HuH-7 (cell line): ENCODE data around the gene MAML3.

Experiments
- DNase-seq: peaks from one replicate; pipeline ENCODE4 v3.0.0; 2011; ENCODE audit warnings: low spot score

MAML3 gene

GRCh38 chr4:140156529-140157171, 2.7 kb upstream of the MAML3 start:
- no peak for DNase-seq

DNA sequence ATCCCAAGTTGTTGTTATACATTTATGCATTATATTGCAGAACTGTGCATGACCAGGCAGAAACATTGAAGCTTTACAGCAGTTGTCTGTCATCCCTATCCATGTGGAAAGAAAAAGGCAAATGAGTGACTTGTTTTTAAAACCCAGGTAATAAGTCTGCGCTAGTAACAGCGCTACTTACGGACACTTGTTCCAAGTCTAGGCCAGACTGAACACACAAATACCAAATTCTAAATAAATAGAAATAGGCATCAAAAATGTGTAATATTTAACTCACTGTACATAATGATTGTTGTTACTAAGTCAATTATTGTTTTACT, 548 bp upstream of the MAML3 start:
- DNase-seq: no peak

DNA sequence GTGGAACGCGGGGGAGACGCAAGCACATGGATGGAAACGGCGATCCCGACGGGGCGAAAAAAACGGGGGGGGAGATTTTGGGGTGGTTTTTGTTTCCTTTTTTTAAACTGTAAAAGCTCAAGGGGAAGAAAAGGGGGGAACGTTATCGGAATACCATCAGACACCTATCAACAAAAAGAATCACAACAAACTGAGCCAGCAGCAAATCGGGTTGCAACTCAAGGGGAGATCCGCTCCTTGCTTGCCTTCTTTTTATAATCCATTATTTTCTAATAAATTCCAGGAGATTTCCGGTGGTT, 616 bp downstream of the MAML3 start:
- no peak for DNase-seq

- DNase-seq: peak; percentile 24
These were observed 1.1 kb downstream of the MAML3 start for GRCh38 chr4:140152751-140153418.

DNA sequence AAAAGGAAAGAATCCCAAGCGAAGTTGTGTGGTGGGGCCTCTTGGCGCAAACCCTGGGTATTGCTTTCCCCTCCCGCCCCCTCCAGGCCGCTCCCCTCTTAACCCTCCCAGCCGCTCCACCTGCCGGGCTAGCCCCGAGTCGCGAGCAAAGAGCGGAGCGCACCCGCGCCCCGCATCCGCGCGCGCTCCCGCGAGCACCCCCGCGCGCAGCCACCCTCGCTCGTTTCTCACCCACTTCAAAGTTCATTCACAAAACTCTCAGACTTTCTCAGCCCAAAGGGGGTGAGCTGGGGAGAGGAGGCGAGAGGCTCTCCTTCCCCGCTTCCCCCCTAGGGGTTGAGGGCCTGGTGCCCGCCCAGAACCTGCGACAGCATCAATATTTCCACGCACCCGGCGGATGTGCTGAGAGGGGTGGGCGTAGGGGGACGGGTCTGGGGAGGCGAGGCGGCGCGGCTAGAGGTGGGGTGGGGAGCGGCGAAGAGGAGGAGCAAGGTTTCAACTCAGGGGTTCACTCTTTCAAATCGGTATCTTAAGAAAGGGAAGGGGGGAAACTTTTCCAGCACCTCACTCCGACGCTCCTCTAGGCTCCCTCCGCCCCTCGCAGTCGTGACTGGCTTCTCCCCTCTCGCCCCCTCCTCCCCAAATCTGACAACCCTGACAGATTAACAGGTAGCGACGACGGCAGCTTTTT, 1.8 kb downstream of the MAML3 start:
- DNase-seq: peak; percentile 82

- peak; percentile 97 for DNase-seq
These were observed 2.3 kb downstream of the MAML3 start for GRCh38 chr4:140151699-140152012.

DNA sequence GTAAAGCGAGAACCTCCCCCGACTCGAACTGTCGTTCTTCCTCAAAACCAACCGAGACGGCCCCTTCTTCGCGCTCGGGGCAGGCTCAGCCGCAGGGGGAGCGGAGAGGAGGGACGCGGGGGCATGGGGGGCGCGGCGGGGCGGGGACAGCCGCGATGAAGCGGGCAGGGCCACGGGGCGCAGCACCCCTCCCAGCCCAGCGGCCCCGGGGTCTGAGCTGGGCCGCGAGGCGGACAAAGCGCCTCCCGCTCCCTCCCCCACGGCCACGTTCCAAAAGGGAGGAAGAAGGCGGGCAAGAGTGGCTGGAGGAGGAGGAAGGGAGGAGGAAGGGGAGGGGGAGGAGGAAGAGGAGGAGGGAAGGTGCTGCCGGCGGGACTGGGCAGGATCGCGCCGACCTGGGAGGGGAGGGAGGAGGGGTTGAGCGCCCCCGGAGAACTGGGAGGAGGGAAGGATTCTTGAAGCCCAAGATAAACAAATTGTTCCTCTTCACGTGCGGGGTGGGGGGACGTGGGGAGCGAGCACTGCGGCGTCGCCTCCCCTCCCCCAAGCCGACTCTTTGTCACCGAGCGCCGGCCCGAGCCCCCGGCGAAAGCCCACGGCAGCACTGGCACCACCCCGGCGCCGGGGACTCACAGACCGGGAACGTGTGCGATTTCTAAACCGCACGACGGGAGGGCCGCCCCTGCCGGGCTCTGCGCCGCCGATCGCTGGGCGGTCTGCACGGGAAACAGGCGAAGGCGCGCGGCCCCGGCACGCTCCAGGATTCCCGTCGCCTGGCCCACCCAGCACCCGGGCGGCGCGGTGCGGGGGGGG, 2.9 kb downstream of the MAML3 start:
- DNase-seq: peak; percentile 68

- peak; percentile 59 for DNase-seq
These were observed 3.4 kb downstream of the MAML3 start for GRCh38 chr4:140150636-140150885.

- DNase-seq: peak; percentile 52
These were observed 3.9 kb downstream of the MAML3 start for GRCh38 chr4:140149846-140150635.

DNA sequence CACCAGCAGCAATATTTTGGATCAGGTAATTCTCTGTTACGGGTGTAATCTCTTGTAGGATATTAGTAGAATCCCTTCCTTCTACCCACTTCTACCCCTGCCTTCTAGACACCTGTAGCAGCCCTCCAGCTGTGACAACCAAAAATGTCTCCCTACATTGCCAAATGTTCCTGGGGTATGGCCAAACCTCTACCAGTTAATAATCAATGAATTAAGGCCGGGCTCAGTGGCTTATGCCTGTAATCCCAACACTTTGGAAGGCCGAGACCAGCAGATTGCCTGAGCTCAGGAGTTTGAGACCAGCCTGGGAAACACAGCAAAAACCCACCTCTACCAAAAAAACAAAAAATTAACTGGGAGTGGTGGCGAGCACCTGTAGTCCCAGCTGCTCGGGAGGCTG, 9.9 kb downstream of the MAML3 start:
- DNase-seq: no peak

GRCh38 chr4:140141210-140141835, 12.7 kb downstream of the MAML3 start:
- no peak for DNase-seq

- DNase-seq: no peak
These were observed 13.4 kb downstream of the MAML3 start for GRCh38 chr4:140140566-140140965.

- no peak for DNase-seq
These were observed 15.6 kb downstream of the MAML3 start for GRCh38 chr4:140138428-140138827.

- no peak for DNase-seq
These were observed 16.3 kb downstream of the MAML3 start for GRCh38 chr4:140137671-140138070.

GRCh38 chr4:140136509-140136908, 17.5 kb downstream of the MAML3 start:
- DNase-seq: no peak

GRCh38 chr4:140135529-140136088, 18.4 kb downstream of the MAML3 start:
- DNase-seq: no peak

GRCh38 chr4:140134746-140135425, 19.1 kb downstream of the MAML3 start:
- DNase-seq: no peak

GRCh38 chr4:140133576-140133975, 20.4 kb downstream of the MAML3 start:
- no peak for DNase-seq

GRCh38 chr4:140131675-140132229, 22.2 kb downstream of the MAML3 start:
- no peak for DNase-seq

DNA sequence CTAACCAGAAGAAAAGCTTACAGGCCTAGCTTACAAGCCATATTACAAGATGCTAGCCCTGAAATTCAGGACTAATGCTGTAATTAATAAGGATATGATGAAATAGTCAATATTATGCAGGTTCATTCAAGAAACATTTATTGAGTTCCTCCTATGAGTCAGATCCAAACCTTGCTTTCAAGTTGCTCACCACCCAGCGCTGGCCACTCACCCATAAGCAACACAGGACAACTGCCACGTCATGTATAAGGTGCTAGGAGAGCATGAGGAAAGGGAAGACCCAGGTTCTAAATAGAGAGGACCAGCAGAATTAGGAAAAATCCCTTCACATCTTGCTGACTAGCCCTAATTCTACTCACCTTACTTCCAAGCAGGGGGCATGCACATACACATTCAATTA, 23.3 kb downstream of the MAML3 start:
- DNase-seq: no peak

DNA sequence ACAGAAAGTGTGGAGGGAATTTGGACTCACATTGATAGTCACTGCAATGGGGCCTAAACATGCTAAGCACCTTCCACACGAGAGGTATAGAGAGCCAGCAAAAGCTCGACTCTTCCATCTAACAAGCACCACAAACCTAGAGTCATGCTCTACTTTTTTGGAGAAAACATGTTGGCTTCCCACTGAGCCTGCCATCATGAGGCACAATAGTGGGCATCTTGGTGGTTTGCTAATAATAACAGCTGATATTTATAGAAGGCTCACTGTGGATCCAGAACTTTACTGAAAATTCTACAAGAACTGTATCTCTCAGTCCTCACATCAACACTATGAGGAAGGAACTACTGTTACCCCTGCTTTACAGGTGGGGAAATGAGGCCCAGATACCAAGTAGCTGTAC, 26.6 kb downstream of the MAML3 start:
- no peak for DNase-seq
